Spleen (tissue), 11 donors: Measurements from ENCODE around the gene UNG. TPM values are rescaled to one million over a fixed set of nuclear protein-coding genes. Genes with fewer than 3 reads are reported as not detected.

Experiments used
- DNase-seq: peaks from one replicate; pipeline ENCODE4 v3.0.0-alpha.2; 2020
- H3K27ac ChIP-seq, 8 donors: fragments of 200-600 bp; sonication (generic) in 7 of 8; 1 replicate in 4 of 8; 2 replicates in 4 of 8; pipeline versions ENCODE4 v1.5.0 to v1.8.0; 2016 to 2021; ENCODE audit warnings: inconsistent platforms in 4 of 8, mild to moderate bottlenecking in 4 of 8, moderate library complexity in 1 of 8
- H3K27me3 ChIP-seq, 7 donors: fragments of 200-600 bp; sonication (generic) in 6 of 7; replicated peaks in 1 of 7; 1 replicate in 4 of 7; 2 replicates in 3 of 7; pipeline versions ENCODE4 v1.5.0 to v1.8.0; 2016 to 2021; ENCODE audit warnings: inconsistent platforms in 3 of 7, mild to moderate bottlenecking in 1 of 7
- H3K36me3 ChIP-seq, 6 donors: fragments of 200-600 bp; sonication (generic) in 5 of 6; 1 replicate in 4 of 6; 2 replicates in 2 of 6; pipeline versions ENCODE4 v1.5.0 to v1.8.0; 2016 to 2021; ENCODE audit warnings: inconsistent platforms in 2 of 6
- H3K4me1 ChIP-seq, 6 donors: fragments of 200-600 bp; sonication (generic) in 5 of 6; 1 replicate in 3 of 6; 2 replicates in 3 of 6; pipeline versions ENCODE4 v1.5.0 to v1.8.0; 2016 to 2021; ENCODE audit warnings: inconsistent platforms in 3 of 6
- H3K4me3 ChIP-seq, 8 donors: fragments of 200-600 bp; sonication (generic) in 7 of 8; 1 replicate in 4 of 8; 2 replicates in 4 of 8; pipeline versions ENCODE4 v1.5.0 to v1.8.0; 2016 to 2021; ENCODE audit warnings: inconsistent platforms in 4 of 8, mild to moderate bottlenecking in 4 of 8, moderate library complexity in 2 of 8
- H3K9me3 ChIP-seq, 8 donors: fragments of 200-600 bp; sonication (generic) in 7 of 8; 1 replicate in 4 of 8; 2 replicates in 4 of 8; pipeline versions ENCODE4 v1.5.0 to v1.8.0; 2016 to 2021; ENCODE audit warnings: inconsistent platforms in 4 of 8
- CTCF ChIP-seq, 11 experiments: fragments of 200-600 bp in 7 of 11; fragments of 450-650 bp in 4 of 11; sonication (generic) in 4 of 11; IDR thresholded peaks in 8 of 11; conservative IDR thresholded peaks in 3 of 11; 1 replicate in 7 of 11; 2 replicates in 4 of 11; pipeline versions ENCODE4 v1.4.0 to v1.8.0; 2016 to 2021; ENCODE audit warnings: antibody characterized with exemption in 11 of 11, inconsistent platforms in 4 of 11, mild to moderate bottlenecking in 1 of 11
- POLR2A ChIP-seq, 3 donors: fragments of 450-650 bp; IDR thresholded peaks; one replicate each; pipeline ENCODE4 v1.5.1; 2017; ENCODE audit warnings: antibody characterized with exemption in 3 of 3, mild to moderate bottlenecking in 1 of 3
- POLR2AphosphoS5 ChIP-seq, 3 donors: sonication (generic); formaldehyde crosslinking; IDR thresholded peaks; one replicate each; pipeline ENCODE4 v1.5.1; 2017; ENCODE audit warnings: antibody characterized with exemption in 3 of 3
- WGBS, 5 donors: extraction: QIAGEN DNeasy Blood & Tissue Kit in 3 of 5; methylation state at CpG; one replicate each; pipeline versions ENCODE4 v1.1.5 to v1.1.7; 2013 to 2018; 5-methylcytosine and 5-hydroxymethylcytosine counted together
- intact Hi-C: fragments of 100-400 bp; cut with DNase I; formaldehyde crosslinking; loops from one replicate; pipeline ENCODE4 v1.15.0; 2023; ENCODE audit warnings: low total_unique reads
- polyA plus RNA-seq, 3 donors: library from polyadenylated mRNA; stranded (reverse); fragments of 200-250 nt; gene quantifications; one replicate each; pipeline ENCODE4 v1.2.1, GENCODE V29; 2013
- total RNA-seq, 7 donors: library from RNA; depleted of rRNA in 3 of 7; stranded (reverse); fragments of >200 nt in 3 of 7; fragmentation: NEBNext Ultra II Directional in 4 of 7; extraction: Animal tissue kit (Norgen Biotek cat#: 25700) in 4 of 7; gene quantifications; one replicate each; pipeline versions ENCODE4 v1.1.0 to v1.2.1, GENCODE V29; 2016 to 2021
- donor health status: healthy with polysubstance abuse.
- donor health status: DM: no; HTN: no; CAD: no; lungs with moderate emphysema.
- donor health status: DM: no; HTN: no; CAD: no.
- donor health status: Bipolar disorder and iron deficiency.
- donor health status: healthy.
- donor health status: DM: no; HTN: no; CAD: no.
- donor health status: DM: yes; HTN: yes; CAD: no.

Gene UNG
- total and polyA plus RNA-seq, 10 donors, result 9.8 to 30.6 (median 18.1) TPM

- 87 to 94% (median 91%) methylated on average over 3 of the region's 3 CpGs for WGBS, 5 donors
- no peak for DNase-seq
- intact Hi-C loops, result no loop called here
These were observed 40.5 kb upstream of the UNG start for GRCh38 chr12:109056891-109057290.

GRCh38 chr12:109057376-109057775 is 40.0 kb upstream of the UNG start:
- WGBS, 5 donors, result 96 to 100% (median 97%) methylated on average over 1 of the region's 1 CpG
- intact Hi-C loops, result no loop called here
- no peak for DNase-seq
- peaks cover 8 to 31% (median 17%) of the 10 kb centered on the region in 6 donors for H3K4me1 ChIP-seq
- no peak overlapping the region for H3K27ac ChIP-seq
- H3K36me3 ChIP-seq, result peaks cover 0 to 57% (median 16%) of the 10 kb centered on the region in 6 donors
- H3K27me3 ChIP-seq, result no peaks in the 10 kb centered on the region
- TF ChIP-seq POLR2AphosphoS5 (IDR thresholded peaks at IDR 0.05), result no peak
- H3K4me3 ChIP-seq, result no peak overlapping the region
- H3K9me3 ChIP-seq, result no peaks in the 10 kb centered on the region

More at GRCh38 chr12:109056891-109057290, 40.5 kb upstream of the UNG start:
- Histone ChIP-seq H3K27me3 (no peaks in the 10 kb centered on the region), H3K27ac (no peak overlapping the region), H3K9me3 (no peaks in the 10 kb centered on the region), H3K4me3 (no peak overlapping the region), H3K36me3 (peaks cover 0 to 52% (median 16%) of the 10 kb centered on the region in 6 donors), H3K4me1 (peaks cover 11 to 35% (median 20%) of the 10 kb centered on the region in 6 donors)
- no peak for TF ChIP-seq POLR2AphosphoS5 (IDR thresholded peaks at IDR 0.05)
- TF ChIP-seq CTCF (IDR thresholded peaks at IDR 0.05 in 8 of 11, conservative IDR thresholded peaks at IDR 0.05 in 3 of 11), result no peak
- TF ChIP-seq POLR2A (IDR thresholded peaks at IDR 0.05), result no peak

GRCh38 chr12:109058773-109059172 is 38.6 kb upstream of the UNG start:
- no peak for TF ChIP-seq CTCF (IDR thresholded peaks at IDR 0.05 in 8 of 11, conservative IDR thresholded peaks at IDR 0.05 in 3 of 11)
- TF ChIP-seq POLR2A (IDR thresholded peaks at IDR 0.05), result no peak
- no peak for TF ChIP-seq POLR2AphosphoS5 (IDR thresholded peaks at IDR 0.05)
- H3K36me3 ChIP-seq, result peaks cover 0 to 69% (median 16%) of the 10 kb centered on the region in 6 donors

GRCh38 chr12:109064143-109064542 is 33.3 kb upstream of the UNG start:
- no peak overlapping the region for H3K27ac ChIP-seq
- H3K4me1 ChIP-seq, result no peaks in the 10 kb centered on the region
- WGBS, 5 donors, result 96 to 98% (median 97%) methylated on average over 3 of the region's 3 CpGs
- intact Hi-C loops, result no loop called here
- DNase-seq, result no peak
- no peak for TF ChIP-seq POLR2A (IDR thresholded peaks at IDR 0.05)
- TF ChIP-seq CTCF (IDR thresholded peaks at IDR 0.05 in 8 of 11, conservative IDR thresholded peaks at IDR 0.05 in 3 of 11), result no peak
- no peak for TF ChIP-seq POLR2AphosphoS5 (IDR thresholded peaks at IDR 0.05)
- H3K4me3 ChIP-seq, result no peak overlapping the region
- no peaks in the 10 kb centered on the region for H3K27me3 ChIP-seq
- H3K9me3 ChIP-seq, result no peaks in the 10 kb centered on the region
- H3K36me3 ChIP-seq, result peaks cover 0 to 66% (median 22%) of the 10 kb centered on the region in 6 donors

More at GRCh38 chr12:109058773-109059172, 38.6 kb upstream of the UNG start:
- intact Hi-C loops, result no loop called here
- peaks cover 5 to 20% (median 10%) of the 10 kb centered on the region in 6 donors for H3K4me1 ChIP-seq
- WGBS, 5 donors, result 93 to 98% (median 95%) methylated on average over 6 of the region's 6 CpGs
- DNase-seq, result no peak
- no peaks in the 10 kb centered on the region for H3K27me3 ChIP-seq
- no peaks in the 10 kb centered on the region for H3K9me3 ChIP-seq
- H3K27ac ChIP-seq, result no peak overlapping the region
- no peak overlapping the region for H3K4me3 ChIP-seq
